ENCODE data around the gene CD84. TPM values are rescaled to one million over a fixed set of nuclear protein-coding genes. Genes with fewer than 3 reads are reported as not detected.

The CD84 gene
- total RNA-seq, 2 experiments from 2014 or later, result 32.7 to 36.9 TPM

GRCh38 chr1:160549665-160550006, 29.7 kb downstream of the CD84 start:
- H3K4me3 ChIP-seq (ENCODE audit: low read length), result no peak overlapping the region
- no peak overlapping the region for H3K27ac ChIP-seq (ENCODE audit: low read depth in 1 of 2, low read length in 2 of 2)
- no peaks in the 10 kb centered on the region for H3K27me3 ChIP-seq (ENCODE audit: control insufficient read depth in 1 of 2, insufficient read depth in 2 of 2, low read length in 2 of 2)
- no peaks in the 10 kb centered on the region for H3K27me3 Mint-ChIP-seq
- peak overlapping the region; percentile 0 for H3K27ac Mint-ChIP-seq
- no peaks in the 10 kb centered on the region for H3K9me3 ChIP-seq (ENCODE audit: control insufficient read depth in 1 of 2, insufficient read depth in 1 of 2, low read length in 2 of 2)
- no peaks in the 10 kb centered on the region for H3K9me3 Mint-ChIP-seq
- peaks cover 39% of the 10 kb centered on the region for H3K4me1 Mint-ChIP-seq (ENCODE audit: low read depth)
- DNase-seq, result no peak
- H3K36me3 ChIP-seq (ENCODE audit: insufficient read depth, low read length), result peaks cover 75% of the 10 kb centered on the region
- no peak for TF ChIP-seq CTCF (IDR thresholded peaks at IDR 0.05)
- intact Hi-C loops (cut with DNase I, micrococcal nuclease), result loop anchor here (2.0 to 5.0 kb wide), 3 partner anchors 32 to 119 kb away; no protein-coding TSS in a partner anchor
- H3K4me1 ChIP-seq (ENCODE audit: insufficient read depth, low read length), result peaks cover 19% of the 10 kb centered on the region
- POLR2A ChIA-PET, result interaction anchor here (1.3 kb wide), 1 partner anchor 12 kb away, joined by 4 read pairs; no protein-coding TSS in a partner anchor
- peaks cover 87% of the 10 kb centered on the region for H3K36me3 Mint-ChIP-seq (ENCODE audit: low read depth)
- no peak overlapping the region for H3K4me3 Mint-ChIP-seq
- no peak for ATAC-seq (ENCODE audit: poor library complexity)
- CTCF ChIA-PET, result interaction anchor here (1.0 to 1.1 kb wide), 2 partner anchors 57 to 58 kb away, joined by 3 to 6 read pairs; no protein-coding TSS in a partner anchor

GRCh38 chr1:160548960-160549664, 30.2 kb downstream of the CD84 start:
- TF ChIP-seq CTCF (IDR thresholded peaks at IDR 0.05), result no peak
- no peaks in the 10 kb centered on the region for H3K27me3 ChIP-seq (ENCODE audit: control insufficient read depth in 1 of 2, insufficient read depth in 2 of 2, low read length in 2 of 2)
- Mint-ChIP-seq H3K4me3 (no peak overlapping the region), H3K27me3 (no peaks in the 10 kb centered on the region), H3K36me3 (ENCODE audit: low read depth) (peaks cover 84% of the 10 kb centered on the region), H3K9me3 (no peaks in the 10 kb centered on the region), H3K27ac (peak overlapping the region; percentile 0), H3K4me1 (ENCODE audit: low read depth) (peaks cover 44% of the 10 kb centered on the region)
- H3K4me1 ChIP-seq (ENCODE audit: insufficient read depth, low read length), result peaks cover 25% of the 10 kb centered on the region
- intact Hi-C loops (cut with DNase I, micrococcal nuclease), result loop anchor here in 1 of 2 experiments (2.0 kb wide), 1 partner anchor 118 kb away; no protein-coding TSS in a partner anchor
- DNase-seq (no peak), ATAC-seq (ENCODE audit: poor library complexity) (no peak)
- no peak overlapping the region for H3K27ac ChIP-seq (ENCODE audit: low read depth in 1 of 2, low read length in 2 of 2)
- H3K36me3 ChIP-seq (ENCODE audit: insufficient read depth, low read length), result peaks cover 75% of the 10 kb centered on the region
- POLR2A ChIA-PET, result interaction anchor here (0.7 to 1.3 kb wide), 3 partner anchors 12 to 30 kb away, joined by 3 to 5 read pairs (median 4); no protein-coding TSS in a partner anchor
- no peaks in the 10 kb centered on the region for H3K9me3 ChIP-seq (ENCODE audit: control insufficient read depth in 1 of 2, insufficient read depth in 1 of 2, low read length in 2 of 2)
- CTCF ChIA-PET, result no interaction called here
- H3K4me3 ChIP-seq (ENCODE audit: low read length), result no peak overlapping the region

GRCh38 chr1:160548183-160548582, 31.1 kb downstream of the CD84 start:
- peaks cover 29% of the 10 kb centered on the region for H3K4me1 ChIP-seq (ENCODE audit: insufficient read depth, low read length)
- no peak overlapping the region for H3K27ac ChIP-seq (ENCODE audit: low read depth in 1 of 2, low read length in 2 of 2)
- no peak overlapping the region for H3K4me3 ChIP-seq (ENCODE audit: low read length)
- H3K27me3 Mint-ChIP-seq, result no peaks in the 10 kb centered on the region
- peaks cover 51% of the 10 kb centered on the region for H3K4me1 Mint-ChIP-seq (ENCODE audit: low read depth)
- no peak for TF ChIP-seq CTCF (IDR thresholded peaks at IDR 0.05)
- H3K9me3 ChIP-seq (ENCODE audit: control insufficient read depth in 1 of 2, insufficient read depth in 1 of 2, low read length in 2 of 2), result no peaks in the 10 kb centered on the region
- no peak overlapping the region for H3K4me3 Mint-ChIP-seq
- POLR2A ChIA-PET, result interaction anchor here (0.6 to 1.3 kb wide), 2 partner anchors 30 to 68 kb away, joined by 3 to 5 read pairs; no protein-coding TSS in a partner anchor
- peaks cover 75% of the 10 kb centered on the region for H3K36me3 Mint-ChIP-seq (ENCODE audit: low read depth)
- CTCF ChIA-PET, result interaction anchor here (1.5 kb wide), 1 partner anchor 58 kb away, joined by 3 read pairs; no protein-coding TSS in a partner anchor
- ATAC-seq (ENCODE audit: poor library complexity) (no peak), DNase-seq (no peak)
- H3K27ac Mint-ChIP-seq, result no peak overlapping the region
- peaks cover 67% of the 10 kb centered on the region for H3K36me3 ChIP-seq (ENCODE audit: insufficient read depth, low read length)
- intact Hi-C loops (cut with DNase I, micrococcal nuclease), result loop anchor here in 1 of 2 experiments (2.0 kb wide), 1 partner anchor 117 kb away; no protein-coding TSS in a partner anchor
- no peaks in the 10 kb centered on the region for H3K27me3 ChIP-seq (ENCODE audit: control insufficient read depth in 1 of 2, insufficient read depth in 2 of 2, low read length in 2 of 2)
- H3K9me3 Mint-ChIP-seq, result no peaks in the 10 kb centered on the region
